A549 treated with Hydrocortisone at 1 μM for 4 hours (cell line): ENCODE measurements around the gene GLS2. TPM values are rescaled to one million over a fixed set of nuclear protein-coding genes. Genes with fewer than 3 reads are reported as not detected.

Experiments used
- total RNA-seq: library from RNA; stranded (reverse); fragments of 200-300 nt; extraction: Qiagen RNA extraction; gene quantifications from 5 replicates; pipeline ENCODE4 v1.2.3, GENCODE V29; 2022

Gene GLS2
- 0.13 to 0.31 TPM (median 0.21 TPM) in 5 replicates for total RNA-seq

GRCh38 chr12:56488041-56488955 lies at the start of gene GLS2:
TSS of gene GLS2 (minus strand) at chr12:56488161. CDS start at chr12:56488118, 43 bp downstream.

GRCh38 chr12:56521590-56522371 lies 33.8 kb upstream of the GLS2 start, which contains the start of gene RBMS2:
TSS of gene RBMS2 (plus strand) at chr12:56521820. CDS start at chr12:56522024, 204 bp downstream.

GRCh38 chr12:56468216-56469006 lies 19.6 kb downstream of the GLS2 start, which contains the start of gene SPRYD4:
TSS of gene SPRYD4 (plus strand) at chr12:56468578. CDS start at chr12:56468592, 14 bp downstream.

GRCh38 chr12:56454557-56454956 lies 33.4 kb downstream of the GLS2 start, which contains the start of gene MIP:
TSS of gene MIP (minus strand) at chr12:56454657. CDS start at chr12:56454613, 44 bp downstream.

GRCh38 chr12:56448860-56449621 lies 38.9 kb downstream of the GLS2 start, which contains the start of gene TIMELESS:
TSS of gene TIMELESS (minus strand) at chr12:56449426. CDS start at chr12:56434170, 15,256 bp downstream.

Other genes starting within 250 kb of the GLS2 start
- 37.4 to 45.4 TPM (median 44.6 TPM) in 5 replicates for gene ANKRD52, start 229.8 kb downstream of the GLS2 start, total RNA-seq
- 14.2 to 16.2 TPM (median 15.9 TPM) in 5 replicates for gene COQ10A, start 221.2 kb downstream of the GLS2 start, total RNA-seq
- gene CS, start 187.8 kb downstream of the GLS2 start, total RNA-seq: 150 to 202 TPM (median 152 TPM) in 5 replicates
- 91.7 to 148 TPM (median 140 TPM) in 5 replicates for gene CNPY2, start 172.2 kb downstream of the GLS2 start, total RNA-seq
- 13.6 to 17.4 TPM (median 14.0 TPM) in 5 replicates for gene PAN2, start 154.2 kb downstream of the GLS2 start, total RNA-seq
- 0.43 to 0.69 TPM (median 0.53 TPM) in 5 replicates for gene IL23A, start 149.3 kb downstream of the GLS2 start, total RNA-seq
- 10.4 to 14.3 TPM (median 12.1 TPM) in 5 replicates for gene STAT2, start 128.1 kb downstream of the GLS2 start, total RNA-seq
- not detected in 5 replicates for gene APOF, start 125.3 kb downstream of the GLS2 start, total RNA-seq
- 33.4 to 38.2 TPM (median 36.3 TPM) in 5 replicates for gene TIMELESS, start 38.7 kb downstream of the GLS2 start, total RNA-seq
- 0.10 to 0.22 TPM (median 0.20 TPM) in 3 of 5 replicates, not detected in the others for gene MIP, start 33.5 kb downstream of the GLS2 start, total RNA-seq
- 1.7 to 2.1 TPM (median 1.9 TPM) in 5 replicates for gene SPRYD4, start 19.6 kb downstream of the GLS2 start, total RNA-seq
- 9.1 to 12.2 TPM (median 11.0 TPM) in 5 replicates for gene RBMS2, start 33.7 kb upstream of the GLS2 start, total RNA-seq
- 26.6 to 44.1 TPM (median 39.4 TPM) in 5 replicates for gene BAZ2A, start 142.2 kb upstream of the GLS2 start, total RNA-seq
- 875 to 961 TPM (median 909 TPM) in 5 replicates for gene ATP5F1B, start 157.8 kb upstream of the GLS2 start, total RNA-seq
- gene PTGES3, start 200.1 kb upstream of the GLS2 start, total RNA-seq: 350 to 444 TPM (median 376 TPM) in 5 replicates
- 1,471 to 1,612 TPM (median 1,521 TPM) in 5 replicates for gene NACA, start 237.1 kb upstream of the GLS2 start, total RNA-seq